ENCODE results near the gene TTC39A.

GRCh38 chr1:51351907-51352306 lies 21.5 kb upstream of the TTC39A start:
- TF ChIP-seq SUZ12 (IDR thresholded peaks at IDR 0.05) (no peak), FOXM1 (IDR thresholded peaks at IDR 0.05; ENCODE audit: borderline replicate concordance) (no peak), ZNF384 (IDR thresholded peaks at IDR 0.05) (no peak), SP1 (IDR thresholded peaks at IDR 0.05) (no peak), FOXK2 (IDR thresholded peaks at IDR 0.05) (no peak), L3MBTL2 (conservative IDR thresholded peaks at IDR 0.05) (no peak), NFRKB (IDR thresholded peaks at IDR 0.05) (no peak), BHLHE40 (IDR thresholded peaks at IDR 0.05; ENCODE audit: borderline replicate concordance) (no peak)

All from HEK293T (cell line).